GM12878 (cell line): Measurements from ENCODE around the gene BORCS8. TPM values are rescaled to one million over a fixed set of nuclear protein-coding genes. Genes with fewer than 3 reads are reported as not detected.

Experiments used
- BCL11A ChIP-seq: IDR thresholded peaks from 2 replicates; pipeline ENCODE4 v1.6.1; 2011; ENCODE audit warnings: low read depth, low read length
- CHD2 ChIP-seq: IDR thresholded peaks from 2 replicates; pipeline ENCODE4 v1.6.1; 2011; ENCODE audit warnings: low read depth, low read length, improper control_type of control experiment, borderline replicate concordance
- EP300 ChIP-seq, 2 experiments: fragments of 150-350 bp in 1 of 2; IDR thresholded peaks; 2 replicates each; pipeline ENCODE4 v1.6.1; 2011 to 2012; ENCODE audit warnings: low read depth in 2 of 2, low read length in 2 of 2, borderline replicate concordance in 1 of 2, improper control_type of control experiment in 1 of 2, inconsistent platforms in 1 of 2; ENCODE audit not compliant: control insufficient read depth in 1 of 2
- HDAC2 ChIP-seq: fragments of 200-600 bp; sonication (generic); IDR thresholded peaks from 2 replicates; pipeline ENCODE4 v1.6.1; 2017
- KDM1A ChIP-seq: fragments of 200-600 bp; sonication (generic); IDR thresholded peaks from 2 replicates; pipeline ENCODE4 v1.6.1; 2016; ENCODE audit warnings: borderline replicate concordance
- MTA3 ChIP-seq: IDR thresholded peaks from 2 replicates; pipeline ENCODE4 v1.6.1; 2012; ENCODE audit warnings: low read length, inconsistent platforms, borderline replicate concordance
- PAX8 ChIP-seq: fragments of 450-650 bp; IDR thresholded peaks from 2 replicates; pipeline ENCODE4 v1.6.1; 2017; ENCODE audit warnings: mild to moderate bottlenecking, moderate library complexity
- SREBF2 ChIP-seq: IDR thresholded peaks from 2 replicates; pipeline ENCODE4 v1.6.1; 2012; ENCODE audit warnings: mild to moderate bottlenecking, low read length
- TAF1 ChIP-seq: IDR thresholded peaks from 2 replicates; pipeline ENCODE4 v1.6.1; 2011; ENCODE audit warnings: mild to moderate bottlenecking, low read depth, low read length, borderline replicate concordance
- YBX1 ChIP-seq: fragments of 450-650 bp; IDR thresholded peaks from 2 replicates; pipeline ENCODE4 v1.6.1; 2016; ENCODE audit warnings: antibody characterized with exemption
- polyA plus RNA-seq, 11 experiments: library from polyadenylated mRNA; depleted of rRNA in 4 of 11; unstranded in 6 of 11; stranded (reverse) in 5 of 11; fragments of >200 nt; fragmentation: Nextera tagmentation in 4 of 11; fragmentation: Illumina TruSeq in 1 of 11; extraction: Ambion mirVana in 4 of 11; extraction: Trizol in 1 of 11; gene quantifications; 1 replicate in 1 of 11; 2 replicates in 10 of 11; pipeline versions ENCODE4 v1.2.1 to v1.2.3, GENCODE V29; 2011 to 2016; ENCODE audit warnings: inconsistent platforms in 2 of 11, missing spikeins in 2 of 11, low read depth in 1 of 11
- total RNA-seq, 4 experiments: library from RNA; depleted of rRNA in 3 of 4; stranded (reverse); fragments of >200 nt in 3 of 4; fragmentation: Illumina TruSeq in 1 of 4; extraction: Trizol in 1 of 4; gene quantifications; 2 replicates each; pipeline versions ENCODE4 v1.2.1 to v1.2.3, GENCODE V29; 2013 to 2021
- TF ChIP-seq, protein P1 (sequence below): fragments of 450-650 bp; formaldehyde crosslinking; IDR thresholded peaks from 2 replicates; pipeline ENCODE4 v1.5.0; 2022; ENCODE audit warnings: mild to moderate bottlenecking, missing genetic modification characterization
- TF ChIP-seq, protein P2 (sequence below): fragments of 450-650 bp; IDR thresholded peaks from 2 replicates; pipeline ENCODE4 v1.6.1; 2016; ENCODE audit warnings: mild to moderate bottlenecking, moderate library complexity, borderline replicate concordance
- TF ChIP-seq, protein P3 (sequence below): fragments of 450-650 bp; IDR thresholded peaks from 2 replicates; pipeline ENCODE4 v1.6.1; 2018; ENCODE audit warnings: mild to moderate bottlenecking, low read depth, moderate library complexity; ENCODE audit not compliant: partially characterized antibody
- TF ChIP-seq, protein P4 (sequence below): IDR thresholded peaks from 2 replicates; pipeline ENCODE4 v1.6.1; 2011; ENCODE audit warnings: borderline replicate concordance, low read depth, mild to moderate bottlenecking, moderate library complexity, mixed read lengths, low read length; ENCODE audit not compliant: insufficient read depth; ENCODE audit errors: extremely low read length
- TF ChIP-seq, protein P5 (sequence below): fragments of 150-350 bp; IDR thresholded peaks from 2 replicates; pipeline ENCODE4 v1.6.1; 2014; ENCODE audit warnings: mild to moderate bottlenecking, low read depth, low read length

BORCS8 gene
- total and polyA plus RNA-seq, 10 of the 15 experiments (the other 5 are each of a cell fraction or from before 2014, with no cell fraction given): 3.7 to 40.3 (median 23.4) TPM

DNA sequence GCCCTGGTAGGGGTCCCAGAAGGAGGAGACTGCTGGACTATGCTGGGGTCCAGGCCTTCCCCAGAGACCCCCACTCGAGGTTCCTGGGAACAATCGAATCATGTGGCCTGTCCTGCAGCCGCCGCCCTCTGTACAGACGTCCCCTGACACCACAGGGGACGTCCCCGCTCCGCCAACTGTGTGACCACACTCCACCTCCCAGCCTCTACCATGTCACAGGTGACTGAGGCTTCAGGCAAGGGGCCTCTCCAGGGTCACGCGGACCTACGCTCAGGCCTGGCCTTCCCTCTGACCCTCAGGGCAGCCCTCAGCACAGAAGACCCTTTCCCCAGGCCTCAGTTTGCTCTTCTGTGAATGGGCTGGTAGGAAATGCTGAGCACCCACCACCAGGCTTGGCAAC is 40.5 kb downstream of the BORCS8 start (continued):
- TF ChIP-seq, protein P1, sequence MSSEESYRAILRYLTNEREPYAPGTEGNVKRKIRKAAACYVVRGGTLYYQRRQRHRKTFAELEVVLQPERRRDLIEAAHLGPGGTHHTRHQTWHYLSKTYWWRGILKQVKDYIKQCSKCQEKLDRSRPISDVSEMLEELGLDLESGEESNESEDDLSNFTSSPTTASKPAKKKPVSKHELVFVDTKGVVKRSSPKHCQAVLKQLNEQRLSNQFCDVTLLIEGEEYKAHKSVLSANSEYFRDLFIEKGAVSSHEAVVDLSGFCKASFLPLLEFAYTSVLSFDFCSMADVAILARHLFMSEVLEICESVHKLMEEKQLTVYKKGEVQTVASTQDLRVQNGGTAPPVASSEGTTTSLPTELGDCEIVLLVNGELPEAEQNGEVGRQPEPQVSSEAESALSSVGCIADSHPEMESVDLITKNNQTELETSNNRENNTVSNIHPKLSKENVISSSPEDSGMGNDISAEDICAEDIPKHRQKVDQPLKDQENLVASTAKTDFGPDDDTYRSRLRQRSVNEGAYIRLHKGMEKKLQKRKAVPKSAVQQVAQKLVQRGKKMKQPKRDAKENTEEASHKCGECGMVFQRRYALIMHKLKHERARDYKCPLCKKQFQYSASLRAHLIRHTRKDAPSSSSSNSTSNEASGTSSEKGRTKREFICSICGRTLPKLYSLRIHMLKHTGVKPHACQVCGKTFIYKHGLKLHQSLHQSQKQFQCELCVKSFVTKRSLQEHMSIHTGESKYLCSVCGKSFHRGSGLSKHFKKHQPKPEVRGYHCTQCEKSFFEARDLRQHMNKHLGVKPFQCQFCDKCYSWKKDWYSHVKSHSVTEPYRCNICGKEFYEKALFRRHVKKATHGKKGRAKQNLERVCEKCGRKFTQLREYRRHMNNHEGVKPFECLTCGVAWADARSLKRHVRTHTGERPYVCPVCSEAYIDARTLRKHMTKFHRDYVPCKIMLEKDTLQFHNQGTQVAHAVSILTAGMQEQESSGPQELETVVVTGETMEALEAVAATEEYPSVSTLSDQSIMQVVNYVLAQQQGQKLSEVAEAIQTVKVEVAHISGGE (CRISPR knock-in tag): no peak
- TF ChIP-seq, protein P2, sequence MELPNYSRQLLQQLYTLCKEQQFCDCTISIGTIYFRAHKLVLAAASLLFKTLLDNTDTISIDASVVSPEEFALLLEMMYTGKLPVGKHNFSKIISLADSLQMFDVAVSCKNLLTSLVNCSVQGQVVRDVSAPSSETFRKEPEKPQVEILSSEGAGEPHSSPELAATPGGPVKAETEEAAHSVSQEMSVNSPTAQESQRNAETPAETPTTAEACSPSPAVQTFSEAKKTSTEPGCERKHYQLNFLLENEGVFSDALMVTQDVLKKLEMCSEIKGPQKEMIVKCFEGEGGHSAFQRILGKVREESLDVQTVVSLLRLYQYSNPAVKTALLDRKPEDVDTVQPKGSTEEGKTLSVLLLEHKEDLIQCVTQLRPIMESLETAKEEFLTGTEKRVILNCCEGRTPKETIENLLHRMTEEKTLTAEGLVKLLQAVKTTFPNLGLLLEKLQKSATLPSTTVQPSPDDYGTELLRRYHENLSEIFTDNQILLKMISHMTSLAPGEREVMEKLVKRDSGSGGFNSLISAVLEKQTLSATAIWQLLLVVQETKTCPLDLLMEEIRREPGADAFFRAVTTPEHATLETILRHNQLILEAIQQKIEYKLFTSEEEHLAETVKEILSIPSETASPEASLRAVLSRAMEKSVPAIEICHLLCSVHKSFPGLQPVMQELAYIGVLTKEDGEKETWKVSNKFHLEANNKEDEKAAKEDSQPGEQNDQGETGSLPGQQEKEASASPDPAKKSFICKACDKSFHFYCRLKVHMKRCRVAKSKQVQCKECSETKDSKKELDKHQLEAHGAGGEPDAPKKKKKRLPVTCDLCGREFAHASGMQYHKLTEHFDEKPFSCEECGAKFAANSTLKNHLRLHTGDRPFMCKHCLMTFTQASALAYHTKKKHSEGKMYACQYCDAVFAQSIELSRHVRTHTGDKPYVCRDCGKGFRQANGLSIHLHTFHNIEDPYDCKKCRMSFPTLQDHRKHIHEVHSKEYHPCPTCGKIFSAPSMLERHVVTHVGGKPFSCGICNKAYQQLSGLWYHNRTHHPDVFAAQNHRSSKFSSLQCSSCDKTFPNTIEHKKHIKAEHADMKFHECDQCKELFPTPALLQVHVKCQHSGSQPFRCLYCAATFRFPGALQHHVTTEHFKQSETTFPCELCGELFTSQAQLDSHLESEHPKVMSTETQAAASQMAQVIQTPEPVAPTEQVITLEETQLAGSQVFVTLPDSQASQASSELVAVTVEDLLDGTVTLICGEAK: no peak
- TF ChIP-seq YBX1 (no peak), CHD2 (no peak), KDM1A (no peak), MTA3 (no peak), BCL11A (0 out of 2 replicates have a peak, but pooled peaks have one; percentile 19), PAX8 (no peak), HDAC2 (no peak), EP300 (IDR thresholded peaks at IDR 0.05; ENCODE audit: borderline replicate concordance in 1 of 2, control insufficient read depth in 1 of 2, low read depth in 2 of 2, low read length in 2 of 2) (peak in 1 of 2 experiments; percentile 37; a peak in 1 of 4 replicates), SREBF2 (no peak), TAF1 (no peak)
- TF ChIP-seq, protein P3, sequence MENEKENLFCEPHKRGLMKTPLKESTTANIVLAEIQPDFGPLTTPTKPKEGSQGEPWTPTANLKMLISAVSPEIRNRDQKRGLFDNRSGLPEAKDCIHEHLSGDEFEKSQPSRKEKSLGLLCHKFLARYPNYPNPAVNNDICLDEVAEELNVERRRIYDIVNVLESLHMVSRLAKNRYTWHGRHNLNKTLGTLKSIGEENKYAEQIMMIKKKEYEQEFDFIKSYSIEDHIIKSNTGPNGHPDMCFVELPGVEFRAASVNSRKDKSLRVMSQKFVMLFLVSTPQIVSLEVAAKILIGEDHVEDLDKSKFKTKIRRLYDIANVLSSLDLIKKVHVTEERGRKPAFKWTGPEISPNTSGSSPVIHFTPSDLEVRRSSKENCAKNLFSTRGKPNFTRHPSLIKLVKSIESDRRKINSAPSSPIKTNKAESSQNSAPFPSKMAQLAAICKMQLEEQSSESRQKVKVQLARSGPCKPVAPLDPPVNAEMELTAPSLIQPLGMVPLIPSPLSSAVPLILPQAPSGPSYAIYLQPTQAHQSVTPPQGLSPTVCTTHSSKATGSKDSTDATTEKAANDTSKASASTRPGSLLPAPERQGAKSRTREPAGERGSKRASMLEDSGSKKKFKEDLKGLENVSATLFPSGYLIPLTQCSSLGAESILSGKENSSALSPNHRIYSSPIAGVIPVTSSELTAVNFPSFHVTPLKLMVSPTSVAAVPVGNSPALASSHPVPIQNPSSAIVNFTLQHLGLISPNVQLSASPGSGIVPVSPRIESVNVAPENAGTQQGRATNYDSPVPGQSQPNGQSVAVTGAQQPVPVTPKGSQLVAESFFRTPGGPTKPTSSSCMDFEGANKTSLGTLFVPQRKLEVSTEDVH: no peak
- TF ChIP-seq, protein P4, sequence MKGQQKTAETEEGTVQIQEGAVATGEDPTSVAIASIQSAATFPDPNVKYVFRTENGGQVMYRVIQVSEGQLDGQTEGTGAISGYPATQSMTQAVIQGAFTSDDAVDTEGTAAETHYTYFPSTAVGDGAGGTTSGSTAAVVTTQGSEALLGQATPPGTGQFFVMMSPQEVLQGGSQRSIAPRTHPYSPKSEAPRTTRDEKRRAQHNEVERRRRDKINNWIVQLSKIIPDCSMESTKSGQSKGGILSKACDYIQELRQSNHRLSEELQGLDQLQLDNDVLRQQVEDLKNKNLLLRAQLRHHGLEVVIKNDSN: no peak
- TF ChIP-seq, protein P5, sequence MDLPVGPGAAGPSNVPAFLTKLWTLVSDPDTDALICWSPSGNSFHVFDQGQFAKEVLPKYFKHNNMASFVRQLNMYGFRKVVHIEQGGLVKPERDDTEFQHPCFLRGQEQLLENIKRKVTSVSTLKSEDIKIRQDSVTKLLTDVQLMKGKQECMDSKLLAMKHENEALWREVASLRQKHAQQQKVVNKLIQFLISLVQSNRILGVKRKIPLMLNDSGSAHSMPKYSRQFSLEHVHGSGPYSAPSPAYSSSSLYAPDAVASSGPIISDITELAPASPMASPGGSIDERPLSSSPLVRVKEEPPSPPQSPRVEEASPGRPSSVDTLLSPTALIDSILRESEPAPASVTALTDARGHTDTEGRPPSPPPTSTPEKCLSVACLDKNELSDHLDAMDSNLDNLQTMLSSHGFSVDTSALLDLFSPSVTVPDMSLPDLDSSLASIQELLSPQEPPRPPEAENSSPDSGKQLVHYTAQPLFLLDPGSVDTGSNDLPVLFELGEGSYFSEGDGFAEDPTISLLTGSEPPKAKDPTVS: no peak
